SJCRH30 (cell line): ENCODE measurements around the gene KRTAP12-1. TPM values are rescaled to one million over a fixed set of nuclear protein-coding genes. Genes with fewer than 3 reads are reported as not detected.
"Not testable (repeated sequence)": the region's sequence is repeated elsewhere in the genome, so short reads cannot be mapped to it uniquely, and the experiment has no call there.

Source experiments
- DNase-seq, 2 experiments: peaks; one replicate each; pipeline ENCODE4 v3.0.0-alpha.2; 2015 to 2020
- H3K27ac ChIP-seq: fragments of 250-450 bp; sonication (Bioruptor Pico); 2 replicates; pipeline ENCODE4 v1.5.1; 2020; ENCODE audit warnings: mild to moderate bottlenecking, moderate library complexity
- H3K27me3 ChIP-seq: fragments of 250-450 bp; sonication (Bioruptor Pico); 2 replicates; pipeline ENCODE4 v1.5.1; 2020; ENCODE audit warnings: mild to moderate bottlenecking, moderate library complexity
- H3K36me3 ChIP-seq: fragments of 250-450 bp; sonication (Bioruptor Pico); 2 replicates; pipeline ENCODE4 v1.5.1; 2020; ENCODE audit warnings: mild to moderate bottlenecking, moderate library complexity
- H3K4me1 ChIP-seq: fragments of 250-450 bp; sonication (Bioruptor Pico); 2 replicates; pipeline ENCODE4 v1.5.1; 2020; ENCODE audit warnings: mild to moderate bottlenecking, moderate library complexity
- H3K4me3 ChIP-seq: fragments of 250-450 bp; sonication (Bioruptor Pico); 2 replicates; pipeline ENCODE4 v1.5.1; 2020; ENCODE audit warnings: mild to moderate bottlenecking, moderate library complexity
- H3K9me3 ChIP-seq: fragments of 250-450 bp; sonication (Bioruptor Pico); replicated peaks from 2 replicates; pipeline ENCODE4 v1.5.1; 2020; ENCODE audit warnings: mild to moderate bottlenecking, moderate library complexity
- total RNA-seq: library from RNA; depleted of rRNA; stranded (reverse); fragments of >200 nt; shearing (Covaris generic); gene quantifications from 2 replicates; pipeline ENCODE4 v1.2.3, GENCODE V29; 2014; rRNA removed

KRTAP12-1 gene
- total RNA-seq, 1 experiment from 2014 or later, result not detected

GRCh38 chr21:44639331-44639655, 42.7 kb downstream of the KRTAP12-1 start:
- H3K4me1 ChIP-seq, result no peaks in the 10 kb centered on the region
- H3K9me3 ChIP-seq, result no peaks in the 10 kb centered on the region; the same call in none of the 2 replicates
- no peak overlapping the region for H3K27ac ChIP-seq
- no peak overlapping the region for H3K4me3 ChIP-seq
- no peaks in the 10 kb centered on the region for H3K36me3 ChIP-seq
- no peak for DNase-seq
- no peaks in the 10 kb centered on the region for H3K27me3 ChIP-seq

- H3K4me1 ChIP-seq, DNase-seq, H3K4me3 ChIP-seq, H3K27me3 ChIP-seq, H3K36me3 ChIP-seq, H3K27ac ChIP-seq, H3K9me3 ChIP-seq: not testable (repeated sequence)
Measured at GRCh38 chr21:44638506-44639330, 43.2 kb downstream of the KRTAP12-1 start.

DNA sequence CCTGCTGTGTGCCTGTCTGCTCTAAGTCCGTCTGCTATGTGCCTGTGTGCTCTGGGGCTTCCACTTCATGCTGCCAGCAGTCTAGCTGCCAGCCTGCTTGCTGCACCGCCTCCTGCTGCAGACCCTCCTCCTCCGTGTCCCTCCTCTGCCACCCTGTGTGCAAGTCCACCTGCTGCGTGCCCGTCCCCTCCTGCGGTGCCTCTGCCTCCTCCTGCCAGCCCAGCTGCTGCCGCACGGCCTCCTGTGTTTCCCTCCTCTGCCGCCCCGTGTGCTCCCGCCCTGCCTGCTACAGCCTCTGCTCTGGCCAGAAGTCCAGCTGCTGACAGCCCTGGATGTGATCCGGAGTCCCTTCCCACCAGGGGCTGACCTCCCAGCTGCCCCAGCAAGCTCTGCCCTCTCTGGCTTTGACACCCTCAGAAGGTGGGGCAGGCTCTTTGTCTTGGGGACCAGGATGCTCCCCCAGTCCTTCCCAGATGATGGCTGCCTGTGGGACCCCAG, 44.1 kb downstream of the KRTAP12-1 start:
- not testable (repeated sequence) for H3K27me3 ChIP-seq, H3K9me3 ChIP-seq, H3K36me3 ChIP-seq, H3K4me1 ChIP-seq, DNase-seq, H3K4me3 ChIP-seq, H3K27ac ChIP-seq

DNA sequence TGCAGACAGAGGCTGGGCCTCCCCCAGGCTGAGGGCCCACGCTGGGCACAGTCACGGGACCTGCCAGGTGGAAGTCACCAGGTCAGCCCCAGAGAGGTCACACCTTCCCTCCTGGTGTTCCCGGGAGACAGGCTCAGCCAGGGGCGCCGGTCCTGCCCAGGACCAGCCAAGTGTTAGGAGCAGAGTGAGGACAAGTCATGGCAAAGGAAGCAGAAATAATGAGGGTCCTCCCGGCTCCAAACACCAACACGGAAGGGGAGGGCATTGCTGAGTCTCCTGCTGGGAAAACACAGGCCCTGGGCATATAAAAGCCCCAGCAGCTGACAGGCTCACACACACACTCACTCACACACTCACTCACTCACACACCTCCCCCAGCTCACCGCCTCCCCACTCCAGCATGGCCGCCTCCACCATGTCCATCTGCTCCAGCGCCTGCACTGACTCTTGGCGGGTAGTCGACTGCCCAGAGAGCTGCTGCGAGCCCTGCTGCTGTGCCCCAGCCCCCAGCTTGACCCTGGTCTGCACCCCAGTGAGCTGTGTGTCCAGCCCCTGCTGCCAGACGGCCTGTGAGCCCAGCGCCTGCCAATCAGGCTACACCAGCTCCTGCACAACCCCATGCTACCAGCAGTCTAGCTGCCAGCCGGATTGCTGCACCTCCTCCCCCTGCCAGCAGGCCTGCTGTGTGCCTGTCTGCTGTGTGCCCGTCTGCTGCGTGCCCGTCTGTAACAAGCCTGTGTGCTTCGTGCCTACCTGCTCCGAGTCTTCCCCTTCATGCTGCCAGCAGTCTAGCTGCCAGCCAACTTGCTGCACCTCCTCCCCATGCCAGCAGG, 44.7 kb downstream of the KRTAP12-1 start, which contains the start of gene KRTAP10-10:
KRTAP10-10 (plus strand) TSS at position 339 of the 833 bp plus-strand sequence; CDS start at position 401, 62 bp downstream.
- H3K4me3 ChIP-seq, result no peak within 1 kb of the TSS
- DNase-seq, result no peak
- H3K36me3 ChIP-seq, result no peaks in the 10 kb centered on the region
- no peaks in the 10 kb centered on the region; the same call in 1 of the 2 replicates for H3K9me3 ChIP-seq
- H3K27ac ChIP-seq, result no peak within 1 kb of the TSS
- no peaks in the 10 kb centered on the region for H3K27me3 ChIP-seq
- no peaks in the 10 kb centered on the region for H3K4me1 ChIP-seq

- Histone ChIP-seq H3K27me3 (no peaks in the 10 kb centered on the region), H3K27ac (no peak overlapping the region), H3K9me3 (no peaks in the 10 kb centered on the region; the same call in 1 of the 2 replicates), H3K4me3 (no peak overlapping the region), H3K36me3 (no peaks in the 10 kb centered on the region), H3K4me1 (no peaks in the 10 kb centered on the region)
- DNase-seq, result no peak
Measured at GRCh38 chr21:44636209-44637017, 45.5 kb downstream of the KRTAP12-1 start.

DNA sequence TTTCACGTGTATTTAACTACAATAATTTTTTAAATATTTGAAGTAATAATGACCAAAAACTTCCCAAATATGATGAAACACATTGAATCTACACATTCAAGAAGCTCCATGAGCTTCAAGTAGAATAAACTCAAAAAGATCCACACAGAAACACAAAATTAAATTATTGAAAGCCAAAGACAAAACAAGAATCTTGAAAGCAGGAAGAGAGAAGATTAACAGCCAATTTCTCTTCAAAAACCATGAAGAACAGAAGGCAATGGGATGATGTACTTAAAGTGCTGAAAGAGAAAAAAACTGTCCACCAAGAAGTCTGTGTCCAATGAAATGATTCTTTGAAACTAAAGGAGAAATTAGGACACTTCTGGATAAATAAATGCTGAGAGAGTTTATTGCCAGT, 49.9 kb downstream of the KRTAP12-1 start:
- Histone ChIP-seq H3K4me1 (no peaks in the 10 kb centered on the region), H3K4me3 (no peak overlapping the region), H3K36me3 (no peaks in the 10 kb centered on the region), H3K27ac (no peak overlapping the region), H3K27me3 (no peaks in the 10 kb centered on the region), H3K9me3 (no peaks in the 10 kb centered on the region; the same call in 1 of the 2 replicates)
- DNase-seq, result no peak

Other genes starting within 250 kb of the KRTAP12-1 start
- not detected in 2 replicates for gene LRRC3, start 226.7 kb downstream of the KRTAP12-1 start, total RNA-seq
- not detected in 2 replicates for gene KRTAP10-1, start 142.0 kb downstream of the KRTAP12-1 start, total RNA-seq
- gene KRTAP10-2, start 130.7 kb downstream of the KRTAP12-1 start, total RNA-seq, result not detected in 2 replicates
- gene KRTAP10-3, start 123.4 kb downstream of the KRTAP12-1 start, total RNA-seq, result not detected in 2 replicates
- not detected in 2 replicates for gene KRTAP10-4, start 108.4 kb downstream of the KRTAP12-1 start, total RNA-seq
- not detected in 2 replicates for gene KRTAP10-5, start 101.6 kb downstream of the KRTAP12-1 start, total RNA-seq
- not detected in 2 replicates for gene KRTAP10-6, start 89.7 kb downstream of the KRTAP12-1 start, total RNA-seq
- gene KRTAP10-7, start 81.6 kb downstream of the KRTAP12-1 start, total RNA-seq, result not detected in 2 replicates
- gene KRTAP10-8, start 70.1 kb downstream of the KRTAP12-1 start, total RNA-seq, result not detected in 2 replicates
- not detected in 2 replicates for gene KRTAP10-9, start 55.1 kb downstream of the KRTAP12-1 start, total RNA-seq
- not detected in 2 replicates for gene KRTAP10-10, start 44.8 kb downstream of the KRTAP12-1 start, total RNA-seq
- not detected in 2 replicates for gene KRTAP10-11, start 35.7 kb downstream of the KRTAP12-1 start, total RNA-seq
- gene KRTAP12-4, start 27.5 kb downstream of the KRTAP12-1 start, total RNA-seq, result not detected in 2 replicates
- not detected in 2 replicates for gene KRTAP12-3, start 24.2 kb downstream of the KRTAP12-1 start, total RNA-seq
- gene KRTAP12-2, start 15.2 kb downstream of the KRTAP12-1 start, total RNA-seq, result not detected in 2 replicates
- gene KRTAP10-12, start 15.0 kb upstream of the KRTAP12-1 start, total RNA-seq, result not detected in 2 replicates
- not detected in 2 replicates for gene TSPEAR, start 29.4 kb upstream of the KRTAP12-1 start, total RNA-seq
- 79.5 and 90.5 TPM in 2 replicates for gene UBE2G2, start 119.7 kb upstream of the KRTAP12-1 start, total RNA-seq
- 70.3 and 76.9 TPM in 2 replicates for gene SUMO3, start 135.9 kb upstream of the KRTAP12-1 start, total RNA-seq
- 195 TPM in 2 replicates for gene PTTG1IP, start 191.5 kb upstream of the KRTAP12-1 start, total RNA-seq
- 38.8 and 42.4 TPM in 2 replicates for gene ITGB2, start 238.7 kb upstream of the KRTAP12-1 start, total RNA-seq